Thoracic aorta (tissue), 2 donors: Measurements from ENCODE around the gene BPIFB4. TPM values are rescaled to one million over a fixed set of nuclear protein-coding genes. Genes with fewer than 3 reads are reported as not detected.

Source experiments
- ATAC-seq: fragments of 150-250 bp; one replicate; pipeline ENCODE4 v1.8.0; 2017; ENCODE audit warnings: low read depth; ENCODE audit not compliant: insufficient number of reproducible peaks, low FRiP score
- DNase-seq: peaks from one replicate; pipeline ENCODE4 v3.0.0-alpha.2; 2020; ENCODE audit warnings: low spot score
- H3K27ac ChIP-seq, 2 donors: fragments of 200-600 bp; sonication (generic); 1 replicate in 1 of 2; 2 replicates in 1 of 2; pipeline ENCODE4 v1.5.1; 2016; ENCODE audit warnings: mild to moderate bottlenecking in 2 of 2, moderate library complexity in 2 of 2
- H3K27me3 ChIP-seq: fragments of 200-600 bp; sonication (generic); replicated peaks from 2 replicates; pipeline ENCODE4 v1.6.0; 2016; ENCODE audit warnings: mild to moderate bottlenecking; ENCODE audit not compliant: insufficient read depth
- H3K36me3 ChIP-seq: fragments of 200-600 bp; sonication (generic); one replicate; pipeline ENCODE4 v1.5.1; 2016
- H3K4me1 ChIP-seq, 2 donors: fragments of 200-600 bp; sonication (generic); 1 replicate in 1 of 2; 2 replicates in 1 of 2; pipeline versions ENCODE4 v1.5.1 to v1.6.0; 2016; ENCODE audit warnings: low read depth in 2 of 2, mild to moderate bottlenecking in 1 of 2; ENCODE audit not compliant: control insufficient read depth in 1 of 2
- H3K4me3 ChIP-seq: fragments of 200-600 bp; sonication (generic); 2 replicates; pipeline ENCODE4 v1.5.1; 2016; ENCODE audit warnings: mild to moderate bottlenecking
- H3K9me3 ChIP-seq: fragments of 200-600 bp; sonication (generic); 2 replicates; pipeline ENCODE4 v1.5.1; 2016
- total RNA-seq, 2 donors: library from RNA; depleted of rRNA; stranded (reverse); fragments of >200 nt; gene quantifications; one replicate each; pipeline versions ENCODE4 v1.1.0 to v1.2.3, GENCODE V29; 2016
- TF ChIP-seq, protein P1 (sequence below): fragments of 200-600 bp; sonication (generic); IDR thresholded peaks from one replicate; pipeline ENCODE4 v1.5.1; 2019; ENCODE audit warnings: antibody characterized with exemption

The BPIFB4 gene
- total RNA-seq, 2 donors from 2014 or later: not detected

DNA sequence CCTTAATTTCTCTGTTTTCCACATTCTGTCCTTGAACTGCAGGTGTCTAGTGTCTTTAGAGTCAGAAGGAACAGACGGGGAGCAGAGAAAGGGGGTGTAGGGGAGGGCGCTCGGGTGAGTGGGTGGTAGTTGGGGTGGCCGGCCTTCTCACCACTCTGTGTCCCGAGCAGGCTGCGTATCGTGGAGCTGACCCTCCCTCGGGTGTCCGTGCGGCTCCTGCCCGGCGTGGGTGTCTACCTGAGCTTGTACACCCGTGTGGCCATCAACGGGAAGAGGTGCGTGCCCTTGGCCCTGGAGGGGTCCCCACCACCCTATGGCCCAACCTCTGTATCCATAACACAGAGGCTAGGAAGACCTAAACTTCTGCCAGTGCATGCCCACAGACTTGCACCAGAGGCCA lies 5.3 kb downstream of the BPIFB4 start:
- DNase-seq (no peak), ATAC-seq (no peak)
- Histone ChIP-seq H3K4me1 (no peaks in the 10 kb centered on the region), H3K36me3 (no peaks in the 10 kb centered on the region), H3K27ac (no peak overlapping the region), H3K4me3 (no peak overlapping the region), H3K27me3 (no peaks in the 10 kb centered on the region), H3K9me3 (no peaks in the 10 kb centered on the region)
- TF ChIP-seq, protein P1, sequence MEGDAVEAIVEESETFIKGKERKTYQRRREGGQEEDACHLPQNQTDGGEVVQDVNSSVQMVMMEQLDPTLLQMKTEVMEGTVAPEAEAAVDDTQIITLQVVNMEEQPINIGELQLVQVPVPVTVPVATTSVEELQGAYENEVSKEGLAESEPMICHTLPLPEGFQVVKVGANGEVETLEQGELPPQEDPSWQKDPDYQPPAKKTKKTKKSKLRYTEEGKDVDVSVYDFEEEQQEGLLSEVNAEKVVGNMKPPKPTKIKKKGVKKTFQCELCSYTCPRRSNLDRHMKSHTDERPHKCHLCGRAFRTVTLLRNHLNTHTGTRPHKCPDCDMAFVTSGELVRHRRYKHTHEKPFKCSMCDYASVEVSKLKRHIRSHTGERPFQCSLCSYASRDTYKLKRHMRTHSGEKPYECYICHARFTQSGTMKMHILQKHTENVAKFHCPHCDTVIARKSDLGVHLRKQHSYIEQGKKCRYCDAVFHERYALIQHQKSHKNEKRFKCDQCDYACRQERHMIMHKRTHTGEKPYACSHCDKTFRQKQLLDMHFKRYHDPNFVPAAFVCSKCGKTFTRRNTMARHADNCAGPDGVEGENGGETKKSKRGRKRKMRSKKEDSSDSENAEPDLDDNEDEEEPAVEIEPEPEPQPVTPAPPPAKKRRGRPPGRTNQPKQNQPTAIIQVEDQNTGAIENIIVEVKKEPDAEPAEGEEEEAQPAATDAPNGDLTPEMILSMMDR: no peak

DNA sequence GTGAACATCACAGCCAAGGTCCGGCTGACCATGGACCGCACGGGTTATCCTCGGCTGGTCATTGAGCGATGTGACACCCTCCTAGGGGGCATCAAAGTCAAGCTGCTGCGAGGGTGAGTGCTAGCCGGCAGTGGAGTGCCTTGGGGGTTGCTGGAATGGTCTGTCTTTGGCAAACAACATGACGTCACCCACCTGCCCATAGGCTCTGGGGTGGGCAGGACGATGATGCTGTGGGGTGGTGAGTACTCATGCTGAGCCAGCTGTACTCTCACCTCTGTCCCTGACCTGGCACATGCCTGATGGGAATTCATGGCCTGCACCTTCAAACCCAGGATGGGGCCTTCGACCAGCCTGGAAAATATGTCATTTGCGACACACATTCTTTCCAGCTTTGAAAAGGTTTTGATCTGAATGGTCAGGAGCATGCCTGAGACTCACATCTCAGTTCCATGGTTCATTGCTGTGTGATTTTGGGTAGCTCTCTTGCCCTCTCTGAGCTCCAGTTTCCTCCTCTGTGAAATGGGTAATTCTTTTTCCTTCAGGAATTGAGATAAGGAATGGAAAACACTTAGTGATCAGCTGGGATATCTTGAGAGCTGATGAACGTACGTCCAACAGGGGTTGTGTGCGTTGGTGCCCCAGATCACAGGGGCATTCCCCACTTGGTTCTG lies 6.7 kb downstream of the BPIFB4 start:
- Histone ChIP-seq H3K4me1 (no peaks in the 10 kb centered on the region), H3K27ac (no peak overlapping the region), H3K9me3 (no peaks in the 10 kb centered on the region), H3K4me3 (no peak overlapping the region), H3K27me3 (no peaks in the 10 kb centered on the region), H3K36me3 (no peaks in the 10 kb centered on the region)
- ATAC-seq (no peak), DNase-seq (no peak)
- TF ChIP-seq, protein P1: no peak

DNA sequence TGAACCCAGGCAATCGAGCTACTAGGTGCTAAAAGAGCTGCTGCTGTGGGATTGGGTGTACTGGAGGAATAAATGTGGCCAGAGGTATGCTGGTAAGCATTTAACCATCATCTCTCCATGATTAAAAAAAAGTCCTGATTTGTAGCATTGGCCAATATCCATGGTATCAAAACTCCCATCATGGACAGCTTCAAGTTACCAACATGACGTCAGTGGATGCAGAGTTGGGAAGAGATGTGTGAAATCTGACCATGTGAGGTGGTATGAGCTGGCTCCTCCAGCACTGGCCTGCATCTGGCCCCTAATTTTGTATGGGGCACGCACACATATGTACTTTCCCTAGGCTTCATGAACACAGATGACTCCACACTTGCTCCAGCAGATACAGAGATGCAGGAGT lies 11.7 kb downstream of the BPIFB4 start:
- Histone ChIP-seq H3K9me3 (no peaks in the 10 kb centered on the region), H3K27ac (no peak overlapping the region), H3K27me3 (no peaks in the 10 kb centered on the region), H3K4me3 (no peak overlapping the region), H3K36me3 (no peaks in the 10 kb centered on the region), H3K4me1 (no peaks in the 10 kb centered on the region)
- TF ChIP-seq, protein P1: no peak
- ATAC-seq (no peak), DNase-seq (no peak)

DNA sequence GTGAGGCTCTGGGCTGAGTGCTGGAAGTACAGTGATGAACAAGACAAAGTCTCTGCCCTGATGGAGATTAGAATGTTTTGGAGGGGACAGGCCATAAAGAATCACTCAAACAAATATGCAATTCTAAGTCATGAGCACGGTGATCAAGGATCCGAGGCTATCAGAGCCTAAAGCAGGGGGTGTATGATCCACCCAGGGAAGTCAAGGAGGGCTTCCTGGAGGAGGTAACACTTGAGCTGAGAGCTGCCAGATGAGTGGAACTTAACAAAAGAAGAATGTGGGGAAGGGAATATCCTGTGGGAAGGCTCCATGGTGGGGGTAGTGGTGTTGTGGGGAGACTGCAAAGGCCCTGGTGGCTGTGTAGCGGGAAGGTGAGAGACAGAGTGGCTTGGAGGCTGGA lies 12.2 kb downstream of the BPIFB4 start:
- H3K9me3 ChIP-seq: no peaks in the 10 kb centered on the region
- no peak overlapping the region for H3K4me3 ChIP-seq
- TF ChIP-seq, protein P1: no peak
- no peaks in the 10 kb centered on the region for H3K4me1 ChIP-seq
- no peak overlapping the region for H3K27ac ChIP-seq
- no peaks in the 10 kb centered on the region for H3K27me3 ChIP-seq
- no peaks in the 10 kb centered on the region for H3K36me3 ChIP-seq
- DNase-seq (no peak), ATAC-seq (no peak)

DNA sequence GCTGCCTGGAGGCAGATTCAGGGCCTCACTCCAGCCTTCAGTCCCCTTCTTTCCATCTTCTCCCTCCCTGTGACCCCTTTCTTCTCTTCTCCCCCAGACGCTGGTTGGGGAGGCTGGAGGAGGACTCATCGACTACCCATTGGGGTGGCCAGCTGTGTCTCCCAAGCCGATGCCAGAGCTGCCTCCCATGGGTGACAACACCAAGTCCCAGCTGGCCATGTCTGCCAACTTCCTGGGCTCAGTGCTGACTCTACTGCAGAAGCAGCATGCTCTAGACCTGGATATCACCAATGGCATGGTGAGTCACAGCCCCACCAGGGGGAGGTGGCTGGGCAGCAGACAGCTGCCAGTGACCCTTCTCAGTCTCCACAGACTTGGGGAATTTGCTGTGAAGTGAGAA lies 12.9 kb downstream of the BPIFB4 start:
- no peak for ATAC-seq
- no peaks in the 10 kb centered on the region for H3K27me3 ChIP-seq

More for the DNA sequence above, 12.9 kb downstream of the BPIFB4 start:
- H3K36me3 ChIP-seq: no peaks in the 10 kb centered on the region
- H3K4me3 ChIP-seq: no peak overlapping the region
- H3K4me1 ChIP-seq: no peaks in the 10 kb centered on the region
- no peak for DNase-seq
- TF ChIP-seq, protein P1: no peak
- H3K9me3 ChIP-seq: no peaks in the 10 kb centered on the region
- H3K27ac ChIP-seq: no peak overlapping the region
